Ascending aorta (tissue), 2 donors: ENCODE results near the gene DOP1A. TPM values are rescaled to one million over a fixed set of nuclear protein-coding genes. Genes with fewer than 3 reads are reported as not detected.

Experiments
- DNase-seq, 2 donors: peaks; one replicate each; pipeline ENCODE4 v3.0.0-alpha.2; 2019; ENCODE audit warnings: low spot score in 2 of 2
- H3K27ac ChIP-seq, 2 donors: fragments of 200-600 bp; sonication (generic); one replicate each; pipeline ENCODE4 v1.5.1; 2016 to 2017; ENCODE audit warnings: mild to moderate bottlenecking in 1 of 2
- H3K27me3 ChIP-seq: fragments of 200-600 bp; sonication (generic); one replicate; pipeline ENCODE4 v1.5.1; 2017
- H3K36me3 ChIP-seq, 2 donors: fragments of 200-600 bp; sonication (generic); one replicate each; pipeline ENCODE4 v1.5.1; 2016
- H3K4me1 ChIP-seq, 2 donors: fragments of 200-600 bp; sonication (generic); one replicate each; pipeline ENCODE4 v1.5.1; 2016 to 2017; ENCODE audit warnings: mild to moderate bottlenecking in 1 of 2
- H3K4me3 ChIP-seq, 2 donors: fragments of 200-600 bp; sonication (generic); one replicate each; pipeline ENCODE4 v1.5.1; 2016 to 2017; ENCODE audit warnings: mild to moderate bottlenecking in 1 of 2
- H3K9me3 ChIP-seq, 2 donors: fragments of 200-600 bp; sonication (generic); one replicate each; pipeline ENCODE4 v1.5.1; 2016
- CTCF ChIP-seq, 3 experiments: fragments of 200-600 bp in 2 of 3; fragments of 450-650 bp in 1 of 3; sonication (generic) in 2 of 3; IDR thresholded peaks; one replicate each; pipeline ENCODE4 v1.5.1; 2016 to 2019; ENCODE audit warnings: antibody characterized with exemption in 3 of 3, mild to moderate bottlenecking in 1 of 3, moderate library complexity in 1 of 3
- intact Hi-C: fragments of 100-400 bp; cut with DNase I; formaldehyde crosslinking; loops from one replicate; pipeline ENCODE4 v1.15.1; 2023
- total RNA-seq: library from RNA; depleted of rRNA; stranded (reverse); fragments of >200 nt; gene quantifications from one replicate; pipeline ENCODE4 v1.1.0, GENCODE V29; 2016

DOP1A gene
- total RNA-seq, 1 donor from 2014 or later = 13.2 TPM

GRCh38 chr6:83086751-83087150 is 19.3 kb downstream of the DOP1A start:
- no peak for DNase-seq
- H3K27me3 ChIP-seq = no peaks in the 10 kb centered on the region
- intact Hi-C loops = no loop called here
- no peak overlapping the region for H3K4me3 ChIP-seq
- no peaks in the 10 kb centered on the region for H3K36me3 ChIP-seq
- TF ChIP-seq CTCF (IDR thresholded peaks at IDR 0.05) = no peak
- H3K9me3 ChIP-seq = no peaks in the 10 kb centered on the region
- H3K27ac ChIP-seq = no peak overlapping the region
- no peaks in the 10 kb centered on the region for H3K4me1 ChIP-seq

GRCh38 chr6:83092756-83093399 is 25.4 kb downstream of the DOP1A start:
- Histone ChIP-seq H3K27me3 (no peaks in the 10 kb centered on the region), H3K4me3 (no peak overlapping the region), H3K27ac (no peak overlapping the region), H3K4me1 (no peaks in the 10 kb centered on the region), H3K36me3 (no peaks in the 10 kb centered on the region), H3K9me3 (no peaks in the 10 kb centered on the region)
- TF ChIP-seq CTCF (IDR thresholded peaks at IDR 0.05) = no peak
- no peak for DNase-seq
- intact Hi-C loops = no loop called here

- Histone ChIP-seq H3K27me3 (no peaks in the 10 kb centered on the region), H3K36me3 (no peaks in the 10 kb centered on the region), H3K4me1 (no peaks in the 10 kb centered on the region), H3K4me3 (no peak overlapping the region), H3K9me3 (no peaks in the 10 kb centered on the region), H3K27ac (no peak overlapping the region)
- TF ChIP-seq CTCF (IDR thresholded peaks at IDR 0.05) = no peak
- no peak for DNase-seq
- intact Hi-C loops = no loop called here
Measured at GRCh38 chr6:83096791-83097190, 29.3 kb downstream of the DOP1A start.

- Histone ChIP-seq H3K36me3 (peaks cover 0 to under 1% of the 10 kb centered on the region in 2 donors), H3K4me3 (no peak overlapping the region), H3K27ac (no peak overlapping the region), H3K4me1 (no peaks in the 10 kb centered on the region), H3K9me3 (no peaks in the 10 kb centered on the region), H3K27me3 (no peaks in the 10 kb centered on the region)
- intact Hi-C loops = no loop called here
- TF ChIP-seq CTCF (IDR thresholded peaks at IDR 0.05) = no peak
- no peak for DNase-seq
Measured at GRCh38 chr6:83097204-83097603, 29.7 kb downstream of the DOP1A start.

GRCh38 chr6:83097675-83098074 is 30.2 kb downstream of the DOP1A start:
- H3K4me3 ChIP-seq = no peak overlapping the region
- H3K36me3 ChIP-seq = peaks cover 0 to 6% of the 10 kb centered on the region in 2 donors
- TF ChIP-seq CTCF (IDR thresholded peaks at IDR 0.05) = no peak
- intact Hi-C loops = no loop called here
- no peaks in the 10 kb centered on the region for H3K27me3 ChIP-seq
- no peak overlapping the region for H3K27ac ChIP-seq
- no peaks in the 10 kb centered on the region for H3K4me1 ChIP-seq
- H3K9me3 ChIP-seq = no peaks in the 10 kb centered on the region
- DNase-seq = no peak

GRCh38 chr6:83098589-83098988 is 31.1 kb downstream of the DOP1A start:
- Histone ChIP-seq H3K27me3 (no peaks in the 10 kb centered on the region), H3K4me3 (no peak overlapping the region), H3K4me1 (no peaks in the 10 kb centered on the region), H3K27ac (no peak overlapping the region), H3K36me3 (peaks cover 0 to 13% of the 10 kb centered on the region in 2 donors), H3K9me3 (no peaks in the 10 kb centered on the region)
- TF ChIP-seq CTCF (IDR thresholded peaks at IDR 0.05) = no peak
- intact Hi-C loops = no loop called here
- DNase-seq = no peak
